Brain microvascular endothelial cell (primary cell): ENCODE data around the gene KCNA4.
"Not testable (repeated sequence)": the region's sequence is repeated elsewhere in the genome, so short reads cannot be mapped to it uniquely, and the experiment has no call there.

Experiments used
- DNase-seq: peaks from one replicate; pipeline ENCODE4 v3.0.0-alpha.2; 2020
- H3K27ac ChIP-seq: fragments of 250-450 bp; sonication (Bioruptor Pico); 2 replicates; pipeline ENCODE4 v1.5.1; 2020; ENCODE audit warnings: mild to moderate bottlenecking, moderate library complexity
- H3K27me3 ChIP-seq: fragments of 250-450 bp; sonication (Bioruptor Pico); replicated peaks from 2 replicates; pipeline ENCODE4 v1.5.1; 2020; ENCODE audit warnings: mild to moderate bottlenecking
- H3K36me3 ChIP-seq: fragments of 250-450 bp; sonication (Bioruptor Pico); replicated peaks from 2 replicates; pipeline ENCODE4 v1.5.1; 2020; ENCODE audit warnings: mild to moderate bottlenecking
- H3K4me3 ChIP-seq: 2 replicates; pipeline ENCODE4 v1.5.1; 2011; ENCODE audit warnings: low read depth, mild to moderate bottlenecking, control low read depth, low read length, moderate library complexity
- CTCF ChIP-seq: IDR thresholded peaks from 2 replicates; pipeline ENCODE4 v1.5.1; 2011; ENCODE audit warnings: low read depth, mild to moderate bottlenecking, moderate library complexity, low read length, control low read depth, inconsistent platforms; ENCODE audit errors: missing control alignments
- in situ Hi-C: cut with HindIII; loops from 2 replicates; pipeline ENCODE4 v1.10.0; 2017; ENCODE audit warnings: low sequenced_read_pairs, low pct_ligation_motif_present

Gene KCNA4

GRCh38 chr11:29989174-29989970 is 27.5 kb downstream of the KCNA4 start:
- Histone ChIP-seq H3K36me3 (no peaks in the 10 kb centered on the region), H3K27me3 (no peaks in the 10 kb centered on the region), H3K4me3 (no peak overlapping the region), H3K27ac (no peak overlapping the region)
- TF ChIP-seq CTCF: no peak
- in situ Hi-C loops: no loop called here
- no peak for DNase-seq

GRCh38 chr11:29985248-29985647 is 31.6 kb downstream of the KCNA4 start:
- in situ Hi-C loops: no loop called here
- TF ChIP-seq CTCF: no peak
- Histone ChIP-seq H3K36me3 (no peaks in the 10 kb centered on the region), H3K27me3 (no peaks in the 10 kb centered on the region), H3K27ac (no peak overlapping the region), H3K4me3 (no peak overlapping the region)
- no peak for DNase-seq

GRCh38 chr11:29984544-29984943 is 32.3 kb downstream of the KCNA4 start:
- Histone ChIP-seq H3K27ac (no peak overlapping the region), H3K36me3 (no peaks in the 10 kb centered on the region), H3K4me3 (no peak overlapping the region), H3K27me3 (no peaks in the 10 kb centered on the region)
- DNase-seq: no peak
- in situ Hi-C loops: no loop called here
- TF ChIP-seq CTCF: no peak

- in situ Hi-C loops: no loop called here
- no peak overlapping the region for H3K27ac ChIP-seq
- H3K36me3 ChIP-seq: no peaks in the 10 kb centered on the region
- no peak overlapping the region for H3K4me3 ChIP-seq
- no peaks in the 10 kb centered on the region for H3K27me3 ChIP-seq
- no peak for DNase-seq
- no peak for TF ChIP-seq CTCF
Observed at GRCh38 chr11:29978549-29978948, 38.3 kb downstream of the KCNA4 start.

GRCh38 chr11:29975580-29975979 is 41.2 kb downstream of the KCNA4 start:
- H3K36me3 ChIP-seq, H3K27ac ChIP-seq, in situ Hi-C loops, H3K27me3 ChIP-seq, DNase-seq, H3K4me3 ChIP-seq: not testable (repeated sequence)

GRCh38 chr11:29963796-29964195 is 53.0 kb downstream of the KCNA4 start:
- TF ChIP-seq CTCF: no peak
- no peaks in the 10 kb centered on the region for H3K27me3 ChIP-seq
- DNase-seq: no peak
- no peaks in the 10 kb centered on the region for H3K36me3 ChIP-seq
- H3K4me3 ChIP-seq: no peak overlapping the region
- H3K27ac ChIP-seq: no peak overlapping the region
- in situ Hi-C loops: no loop called here
